GM18951 (cell line): ENCODE data around the gene POMGNT2.

ENCODE experiments used
- POLR2A ChIP-seq: IDR thresholded peaks from 4 replicates; pipeline ENCODE4 v1.6.1; 2011; ENCODE audit warnings: mild to moderate bottlenecking; ENCODE audit not compliant: insufficient read length, insufficient read depth; ENCODE audit errors: extremely low read depth
- in situ Hi-C: fragments of 300-500 bp; cut with MboI; formaldehyde crosslinking; loops from one replicate; pipeline ENCODE4 v1.12.0; 2022; ENCODE audit warnings: low sequenced_read_pairs, mixed read lengths, inconsistent platforms; ENCODE audit not compliant: unreplicated experiment

Gene POMGNT2

GRCh38 chr3:43093974-43094373 lies 11.9 kb downstream of the POMGNT2 start:
- in situ Hi-C loops, result no loop called here
- no peak for TF ChIP-seq POLR2A

GRCh38 chr3:43093006-43093405 lies 12.9 kb downstream of the POMGNT2 start:
- no peak for TF ChIP-seq POLR2A
- in situ Hi-C loops, result no loop called here

GRCh38 chr3:43091481-43091880 lies 14.4 kb downstream of the POMGNT2 start:
- TF ChIP-seq POLR2A, result no peak
- in situ Hi-C loops, result no loop called here

- no peak for TF ChIP-seq POLR2A
- in situ Hi-C loops, result no loop called here
Measured at GRCh38 chr3:43090238-43090637, 15.6 kb downstream of the POMGNT2 start.

- in situ Hi-C loops, result no loop called here
- TF ChIP-seq POLR2A, result no peak
Measured at GRCh38 chr3:43089081-43089480, 16.8 kb downstream of the POMGNT2 start.

GRCh38 chr3:43087249-43087776 lies 18.6 kb downstream of the POMGNT2 start:
- in situ Hi-C loops, result no loop called here
- no peak for TF ChIP-seq POLR2A

- TF ChIP-seq POLR2A, result no peak
- in situ Hi-C loops, result no loop called here
Measured at GRCh38 chr3:43086460-43087165, 19.3 kb downstream of the POMGNT2 start.

GRCh38 chr3:43082457-43082856 lies 23.4 kb downstream of the POMGNT2 start:
- no peak for TF ChIP-seq POLR2A
- in situ Hi-C loops, result no loop called here

- in situ Hi-C loops, result no loop called here
- TF ChIP-seq POLR2A, result no peak
Measured at GRCh38 chr3:43081796-43082195, 24.1 kb downstream of the POMGNT2 start.

GRCh38 chr3:43080726-43081568 lies 24.9 kb downstream of the POMGNT2 start:
- in situ Hi-C loops, result no loop called here
- no peak for TF ChIP-seq POLR2A

- in situ Hi-C loops, result no loop called here
- no peak for TF ChIP-seq POLR2A
Measured at GRCh38 chr3:43079536-43080332, 26.1 kb downstream of the POMGNT2 start.

- in situ Hi-C loops, result no loop called here
- TF ChIP-seq POLR2A, result no peak
Measured at GRCh38 chr3:43077707-43078106, 28.2 kb downstream of the POMGNT2 start.

GRCh38 chr3:43077261-43077660 lies 28.6 kb downstream of the POMGNT2 start:
- no peak for TF ChIP-seq POLR2A
- in situ Hi-C loops, result no loop called here
